RWPE1 (cell line): ENCODE data around the gene KCNJ10.

Experiments used
- CTCF ChIA-PET: fragments of 350-600 bp; sonication (Branson Sonifier 250); formaldehyde crosslinking; extraction: SDS; loops from one replicate; lab custom pipeline; 2021; lab: Yijun Ruan, JAX
- POLR2A ChIA-PET: fragments of 400-600 bp; formaldehyde crosslinking; extraction: SDS; loops from one replicate; lab custom pipeline; 2020; ENCODE audit warnings: antibody characterized with exemption; ENCODE audit not compliant: low non-redundant PET; lab: Yijun Ruan, JAX
- DNase-seq: peaks from one replicate; pipeline ENCODE4 v3.0.0; 2012; ENCODE audit warnings: low spot score
- H3K27ac ChIP-seq: fragments of 450-650 bp; 2 replicates; pipeline ENCODE4 v1.5.1; 2017
- CTCF ChIP-seq: fragments of 450-650 bp; conservative IDR thresholded peaks from 2 replicates; pipeline ENCODE4 v1.5.1; 2017; ENCODE audit warnings: low read depth, mild to moderate bottlenecking

The KCNJ10 gene

DNA sequence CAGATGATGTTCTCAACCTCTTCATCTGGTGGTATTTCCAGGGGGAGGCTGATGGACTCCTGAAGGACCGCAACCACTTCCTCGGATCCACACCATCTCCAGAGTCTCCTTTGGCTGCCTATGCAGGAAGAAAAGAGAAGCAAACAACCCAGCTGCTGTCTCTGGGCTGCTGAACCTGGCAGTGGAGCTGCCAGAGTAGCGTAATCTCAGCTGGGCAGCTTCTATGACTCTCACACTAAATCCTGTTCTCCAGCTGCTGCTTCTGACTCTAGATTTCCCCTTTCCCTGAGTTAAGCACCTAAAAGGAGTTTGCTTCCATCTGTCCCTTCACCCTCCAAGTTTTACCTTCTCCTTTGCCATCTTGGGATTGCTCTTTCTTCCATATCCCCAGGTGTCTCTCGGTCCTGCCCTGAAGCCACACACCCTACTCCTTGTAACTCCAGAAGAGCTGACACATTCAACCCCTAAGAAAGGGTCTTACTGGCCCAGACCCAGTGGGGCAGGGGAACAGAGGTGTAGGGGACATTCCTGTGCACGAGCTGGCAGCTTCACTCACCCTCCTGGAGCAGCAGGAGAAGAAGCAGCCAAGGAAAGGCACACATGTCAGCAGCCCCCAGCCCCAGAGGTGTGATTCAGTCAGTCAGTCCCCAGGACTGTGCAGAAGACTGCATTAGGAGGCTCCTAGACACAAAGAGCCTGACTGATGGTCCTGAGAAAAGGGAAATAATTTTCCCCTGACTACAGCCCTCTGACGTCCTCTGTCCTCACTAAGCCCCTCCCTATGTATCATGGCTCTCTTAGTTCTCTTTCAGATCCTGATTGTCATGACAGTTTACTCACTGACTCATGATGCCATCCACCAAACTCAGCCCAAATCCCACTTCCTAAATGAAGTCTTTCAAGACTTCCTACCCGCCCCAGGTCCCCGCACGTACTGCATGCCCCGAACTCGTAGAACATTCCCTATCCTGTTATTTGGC is 116.1 kb downstream of the KCNJ10 start, which contains the start of gene SLAMF9:
Gene SLAMF9 (minus strand): TSS at position 702 of the 980 bp plus-strand sequence. CDS start 100 bp downstream, at position 602.
- ChIA-PET CTCF (interaction anchor here (1.2 kb wide), 1 partner anchor 8 kb away, joined by 3 read pairs; no protein-coding TSS in a partner anchor), POLR2A (no interaction called here)
- TF ChIP-seq CTCF: no peak
- H3K27ac ChIP-seq: peak within 1 kb of the TSS; percentile 68
- peak; percentile 41 for DNase-seq

DNA sequence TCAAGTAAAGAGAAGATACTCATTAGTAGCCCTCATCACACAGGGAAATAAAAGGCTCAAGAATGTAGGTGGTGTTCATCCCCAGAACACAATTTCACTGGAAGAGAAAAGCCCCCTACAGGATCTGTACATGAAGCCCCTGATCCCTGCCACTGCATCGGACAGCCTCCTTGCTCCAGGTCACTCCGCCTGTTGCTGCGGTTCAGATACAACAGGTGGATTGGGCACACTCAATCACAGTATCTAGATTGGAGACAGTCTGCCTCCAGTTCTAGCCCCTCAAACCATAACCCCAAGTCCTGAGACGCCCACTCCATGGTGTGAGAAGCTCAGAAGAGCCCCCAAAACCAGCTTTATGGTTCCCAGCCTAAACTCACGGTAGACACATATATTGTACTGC is 117.0 kb downstream of the KCNJ10 start:
- H3K27ac ChIP-seq: no peak overlapping the region
- TF ChIP-seq CTCF: no peak
- POLR2A ChIA-PET: no interaction called here
- DNase-seq: no peak
- CTCF ChIA-PET: no interaction called here

DNA sequence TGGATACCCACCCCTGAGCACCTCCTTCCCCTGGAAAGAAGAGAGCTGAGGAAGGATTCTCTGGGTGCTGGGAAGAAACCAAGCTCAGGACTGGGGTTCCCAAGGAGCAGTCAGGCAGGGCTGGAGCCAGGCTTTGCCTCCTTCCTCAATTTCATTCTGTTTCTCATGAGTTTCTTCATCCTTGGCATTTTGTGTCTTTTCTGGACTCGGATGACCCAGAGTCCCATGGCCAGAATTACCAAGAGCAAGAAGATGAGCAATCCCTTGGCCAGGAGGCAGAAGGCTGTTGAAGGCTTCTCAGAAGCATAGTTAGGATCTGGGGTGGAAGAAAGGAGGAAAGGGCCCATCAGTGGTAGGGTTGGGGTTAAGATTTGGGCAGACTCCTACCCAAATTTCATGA is 118.4 kb downstream of the KCNJ10 start:
- ChIA-PET CTCF (interaction anchor here (0.6 kb wide), 1 partner anchor 30 kb away, joined by 3 read pairs; no protein-coding TSS in a partner anchor), POLR2A (no interaction called here)

GRCh38 chr1:159951016-159951415 is 118.9 kb downstream of the KCNJ10 start:
- ChIA-PET POLR2A (no interaction called here), CTCF (interaction anchor here (0.6 kb wide), 1 partner anchor 32 kb away, joined by 3 read pairs; no protein-coding TSS in a partner anchor)
- H3K27ac ChIP-seq: no peak overlapping the region

More for the DNA sequence above, 118.4 kb downstream of the KCNJ10 start:
- no peak overlapping the region for H3K27ac ChIP-seq
- no peak for TF ChIP-seq CTCF
- DNase-seq: no peak

GRCh38 chr1:159949981-159950381 is 120.0 kb downstream of the KCNJ10 start:
- CTCF ChIA-PET: no interaction called here
- H3K27ac ChIP-seq: peak overlapping the region; percentile 22
- TF ChIP-seq CTCF: no peak
- POLR2A ChIA-PET: no interaction called here
- DNase-seq: no peak

More at GRCh38 chr1:159951016-159951415, 118.9 kb downstream of the KCNJ10 start:
- no peak for DNase-seq
- TF ChIP-seq CTCF: no peak

GRCh38 chr1:159949123-159949522 is 120.8 kb downstream of the KCNJ10 start:
- DNase-seq: no peak
- CTCF ChIA-PET: interaction anchor here (0.7 kb wide), 1 partner anchor 128 kb away, joined by 4 read pairs; no protein-coding TSS in a partner anchor
- POLR2A ChIA-PET: no interaction called here
- H3K27ac ChIP-seq: no peak overlapping the region
- no peak for TF ChIP-seq CTCF
